Fibroblast of skin of right quadriceps (primary cell): ENCODE data around the gene DBP.
"Not testable (repeated sequence)": the region's sequence is repeated elsewhere in the genome, so short reads cannot be mapped to it uniquely, and the experiment has no call there.

Experiments used
- DNase-seq: peaks from one replicate; pipeline ENCODE4 v3.0.0-alpha.2; 2013

DBP gene, protein sequence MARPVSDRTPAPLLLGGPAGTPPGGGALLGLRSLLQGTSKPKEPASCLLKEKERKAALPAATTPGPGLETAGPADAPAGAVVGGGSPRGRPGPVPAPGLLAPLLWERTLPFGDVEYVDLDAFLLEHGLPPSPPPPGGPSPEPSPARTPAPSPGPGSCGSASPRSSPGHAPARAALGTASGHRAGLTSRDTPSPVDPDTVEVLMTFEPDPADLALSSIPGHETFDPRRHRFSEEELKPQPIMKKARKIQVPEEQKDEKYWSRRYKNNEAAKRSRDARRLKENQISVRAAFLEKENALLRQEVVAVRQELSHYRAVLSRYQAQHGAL

DNA sequence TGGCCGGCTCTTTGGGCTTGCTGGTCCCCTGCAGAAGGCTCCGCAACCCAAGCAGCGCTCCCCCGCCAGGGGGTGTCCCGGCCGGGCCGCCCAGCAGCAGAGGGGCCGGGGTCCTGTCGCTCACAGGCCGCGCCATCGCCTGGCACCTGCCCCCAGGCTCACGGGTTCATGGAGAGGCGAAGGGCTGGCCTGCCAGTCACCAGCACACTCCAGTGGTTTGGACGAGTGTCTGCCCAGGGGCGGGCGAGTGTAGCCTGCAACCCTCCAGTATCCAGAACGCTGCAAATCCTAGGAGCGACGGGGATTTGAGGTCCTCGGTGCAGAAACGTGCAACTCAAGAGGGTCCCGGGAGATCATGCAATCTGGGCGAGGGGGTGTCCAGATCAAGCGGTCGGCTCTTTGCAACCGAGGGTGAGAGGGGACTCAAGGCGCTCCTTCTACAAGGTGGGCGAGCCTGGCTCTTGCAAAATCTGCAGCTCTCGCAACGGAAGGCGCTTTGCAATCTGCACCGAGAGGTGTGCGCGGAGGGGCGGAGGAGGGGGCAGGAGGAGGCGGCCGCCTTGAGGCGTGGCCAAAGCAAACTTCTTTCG lies at the start of gene DBP:
TSS of gene DBP (minus strand) at position 521 of the 590 bp plus-strand sequence. CDS start at position 136, 385 bp downstream.
- no peak for DNase-seq

- not testable (repeated sequence) for DNase-seq
Observed at GRCh38 chr19:48686637-48687036, 49.5 kb upstream of the DBP start.

- no peak for DNase-seq
Observed at GRCh38 chr19:48686088-48686487, 48.9 kb upstream of the DBP start.

- no peak for DNase-seq
Observed at GRCh38 chr19:48685583-48685982, 48.4 kb upstream of the DBP start.

DNA sequence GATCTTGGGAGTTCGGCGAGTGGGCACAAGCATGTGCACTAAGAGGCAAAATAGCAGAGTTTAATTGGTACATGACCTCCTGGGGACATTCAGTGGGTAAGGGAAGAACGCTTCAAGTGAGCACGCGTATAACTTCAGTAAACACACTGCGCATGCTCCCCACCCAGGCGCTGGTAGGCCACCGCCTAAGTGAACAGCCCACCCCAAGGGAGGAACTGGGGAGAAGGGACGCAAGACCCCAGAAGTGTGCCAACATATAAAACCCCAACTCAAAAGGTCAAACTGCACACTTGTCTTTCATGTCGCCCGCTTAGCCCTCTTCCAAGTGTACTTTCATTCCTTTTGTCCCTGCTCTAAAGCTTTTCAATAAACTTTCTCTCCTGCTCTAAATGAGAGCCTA lies 46.2 kb upstream of the DBP start:
- DNase-seq, result peak; percentile 39

- peak; percentile 14 for DNase-seq
Observed at GRCh38 chr19:48681127-48681470, 43.9 kb upstream of the DBP start.

- no peak for DNase-seq
Observed at GRCh38 chr19:48680436-48681126, 43.4 kb upstream of the DBP start.

DNA sequence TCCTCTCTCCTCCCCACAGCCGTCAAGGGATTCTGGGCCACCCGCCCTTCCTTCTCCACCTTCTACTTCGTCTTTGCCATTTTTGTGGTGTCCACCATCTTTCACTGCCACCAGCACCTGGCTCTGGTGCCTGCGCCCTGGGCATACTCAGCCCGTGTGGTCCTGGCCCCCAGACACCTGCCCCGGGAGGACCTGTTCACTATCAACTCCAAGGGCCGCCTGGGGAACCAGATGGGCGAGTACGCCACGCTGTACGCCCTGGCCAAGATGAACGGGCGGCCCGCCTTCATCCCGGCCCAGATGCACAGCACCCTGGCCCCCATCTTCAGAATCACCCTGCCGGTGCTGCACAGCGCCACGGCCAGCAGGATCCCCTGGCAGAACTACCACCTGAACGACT lies 42.8 kb upstream of the DBP start:
- not testable (repeated sequence) for DNase-seq

DNA sequence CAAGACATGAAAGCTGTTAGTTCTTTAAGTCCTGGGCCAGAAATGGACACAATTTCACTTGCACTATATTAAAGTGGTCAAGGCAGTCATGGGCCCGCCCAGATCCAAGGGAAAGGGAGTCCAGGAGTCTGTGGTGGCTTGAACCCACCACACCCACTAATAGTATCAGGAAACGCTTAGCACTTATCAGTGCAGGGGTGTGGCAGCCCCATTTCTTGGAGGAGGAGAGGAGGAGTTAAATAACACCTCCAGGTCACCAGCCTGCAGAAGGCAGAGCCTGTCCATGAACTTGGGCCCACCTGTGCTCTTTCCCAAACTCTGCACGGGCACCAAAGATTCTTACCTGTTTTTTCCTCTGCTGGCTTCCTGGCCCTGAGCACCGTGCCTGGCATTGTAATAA lies 41.0 kb upstream of the DBP start:
- DNase-seq, result no peak

- DNase-seq, result no peak
Observed at GRCh38 chr19:48676887-48677286, 39.7 kb upstream of the DBP start.

DNA sequence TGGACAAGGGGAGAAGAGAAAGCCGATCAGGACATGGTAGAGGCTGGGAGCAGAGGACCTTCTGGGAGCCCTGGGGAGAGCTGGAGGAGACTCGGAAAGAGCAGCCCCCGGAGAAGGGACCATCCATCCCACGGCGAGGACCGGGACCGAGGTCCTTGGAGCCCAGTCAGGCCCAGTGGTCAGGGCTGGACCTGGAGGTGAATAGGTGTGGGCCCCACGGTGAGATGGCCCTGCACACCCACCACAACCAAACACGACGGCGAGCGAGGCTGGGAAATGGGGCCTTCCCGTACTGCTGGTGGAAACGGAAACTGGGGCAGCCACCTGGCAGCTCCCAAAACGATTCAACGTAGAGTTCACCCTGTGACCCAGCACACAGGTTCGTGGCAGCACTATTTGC lies 39.3 kb upstream of the DBP start:
- DNase-seq, result no peak

DNA sequence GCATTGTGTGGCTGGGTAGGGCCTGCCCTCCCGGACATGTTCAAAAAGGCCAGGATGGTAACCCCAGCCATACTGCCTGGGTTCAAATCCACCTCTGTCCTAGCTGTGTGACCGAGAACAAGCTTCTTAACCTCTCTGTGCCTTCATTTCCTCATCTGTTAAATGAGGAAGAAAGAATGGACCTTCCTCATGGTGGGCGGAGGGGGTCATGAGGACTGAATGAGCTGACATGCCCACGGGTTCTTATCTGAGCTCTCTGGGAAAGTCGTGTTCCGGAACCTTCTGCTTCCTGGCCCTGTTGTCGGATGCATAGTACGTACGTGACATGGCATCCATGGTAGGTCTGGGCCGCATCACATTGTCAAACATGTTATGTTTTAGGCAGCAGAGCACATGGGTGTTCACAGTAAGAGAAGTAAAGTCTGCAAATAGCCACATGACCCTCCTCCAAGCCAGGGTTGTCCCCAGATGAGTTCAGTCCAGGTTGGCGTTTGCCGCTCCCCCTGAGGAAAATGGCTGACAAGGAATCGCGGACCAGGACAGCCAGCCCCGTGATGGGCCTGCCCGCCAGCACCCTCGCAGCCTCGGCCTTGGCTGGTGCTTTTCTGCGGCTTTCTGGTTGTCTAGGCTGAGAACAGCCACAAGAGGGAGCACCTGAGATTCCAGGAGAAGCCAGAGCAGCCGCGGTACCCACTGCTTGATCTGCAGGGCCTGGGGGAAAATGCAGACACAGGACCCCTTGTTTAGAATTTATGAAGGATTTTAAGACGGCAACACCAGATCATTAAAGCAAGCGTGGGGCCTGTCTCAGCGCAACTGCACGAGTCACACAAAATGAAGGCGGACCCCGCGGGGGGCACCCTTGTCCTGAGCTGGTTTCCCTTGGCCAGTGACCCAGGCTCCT lies 38.0 kb upstream of the DBP start:
- DNase-seq, result peak; percentile 78

DNA sequence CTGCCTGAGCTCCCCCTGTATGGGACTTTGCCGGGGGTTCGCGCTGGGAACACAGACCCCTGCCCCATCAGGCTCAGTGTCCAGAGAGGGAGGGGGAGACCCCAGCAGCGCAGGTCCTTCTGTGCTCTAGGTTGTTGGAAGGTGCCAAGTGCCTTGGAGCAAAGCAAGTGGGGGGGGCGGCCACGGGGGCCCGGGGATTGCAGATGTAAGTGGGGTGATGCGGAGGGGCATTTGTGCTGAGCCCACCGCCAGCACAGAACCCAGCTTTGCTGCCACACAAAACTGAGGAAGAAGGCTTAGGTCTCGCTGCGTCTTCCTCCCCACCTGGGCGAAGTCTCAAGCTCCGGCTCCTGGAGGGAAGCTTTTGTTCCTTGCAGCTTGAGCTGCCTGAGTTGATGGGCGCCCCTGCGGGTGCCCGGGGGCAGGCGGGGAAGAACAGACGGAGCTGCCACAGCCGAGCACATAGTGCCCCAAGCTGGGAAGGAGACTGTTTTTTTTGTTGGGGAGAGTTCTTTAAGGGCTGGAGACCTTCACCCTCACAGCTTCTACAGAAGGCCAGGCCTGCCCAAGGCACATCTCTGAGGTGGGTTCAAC lies 37.1 kb upstream of the DBP start:
- no peak for DNase-seq

GRCh38 chr19:48673436-48674100 lies 36.4 kb upstream of the DBP start:
- DNase-seq, result no peak

- DNase-seq, result no peak
Observed at GRCh38 chr19:48672994-48673393, 35.8 kb upstream of the DBP start, which contains the start of gene NTN5. Gene NTN5 (minus strand): TSS chr19:48673017. CDS start chr19:48670986, 2,031 bp downstream.

- no peak for DNase-seq
Observed at GRCh38 chr19:48671446-48671995, 34.3 kb upstream of the DBP start.

GRCh38 chr19:48670699-48671445 lies 33.7 kb upstream of the DBP start:
- no peak for DNase-seq

DNA sequence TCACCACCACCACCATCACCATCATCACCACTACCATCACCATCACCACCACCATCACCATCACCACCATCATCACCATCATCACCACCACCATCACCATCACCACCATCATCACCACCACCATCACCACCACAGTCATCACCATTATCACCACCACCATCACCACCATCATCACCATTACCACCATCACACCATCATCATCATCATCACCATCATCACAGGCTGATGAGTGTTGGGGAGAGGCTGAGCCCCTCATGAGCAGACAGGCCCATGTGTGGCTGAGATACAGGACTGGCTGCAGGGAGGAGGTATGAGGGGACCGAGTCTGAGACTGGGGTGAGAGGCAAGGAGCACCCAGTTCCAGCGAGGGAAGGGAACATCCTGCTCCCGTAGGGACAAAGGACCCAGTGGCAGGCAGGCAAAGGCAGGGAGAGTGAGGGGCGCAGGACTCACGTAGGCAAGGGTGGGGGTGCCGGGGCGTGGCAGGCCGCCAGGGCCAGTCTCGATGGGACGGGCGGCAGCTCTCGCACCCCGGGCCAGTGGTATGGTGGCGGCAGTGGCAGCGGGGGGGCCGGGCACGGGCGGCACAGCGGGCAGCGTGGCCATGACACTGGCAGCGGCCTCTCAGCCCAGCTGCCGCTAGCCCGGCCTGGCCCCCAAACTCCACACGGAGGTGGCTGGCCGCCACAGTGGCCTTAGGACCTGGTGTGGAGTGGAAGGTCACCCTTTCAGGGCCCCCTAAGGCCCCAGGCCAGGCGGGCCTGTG lies 32.9 kb upstream of the DBP start:
- DNase-seq, result no peak

GRCh38 chr19:48668761-48669160 lies 31.6 kb upstream of the DBP start:
- no peak for DNase-seq

GRCh38 chr19:48668332-48668731 lies 31.2 kb upstream of the DBP start:
- no peak for DNase-seq
